SU-DHL-6 (cell line): ENCODE data around the gene FGF1.

Experiments
- CTCF ChIP-seq: fragments of 200-600 bp; sonication (generic); IDR thresholded peaks from one replicate; pipeline ENCODE4 v1.5.1; 2017; ENCODE audit warnings: antibody characterized with exemption, mild to moderate bottlenecking, low read length, moderate library complexity; ENCODE audit not compliant: insufficient read depth, poor library complexity, severe bottlenecking
- EZH2phosphoT487 ChIP-seq: fragments of 200-600 bp; sonication (generic), shearing (Covaris generic); conservative IDR thresholded peaks from 2 replicates; pipeline ENCODE4 v1.6.1; 2018; ENCODE audit warnings: mild to moderate bottlenecking, antibody characterized with exemption, low read length, moderate library complexity, mixed read lengths

GRCh38 chr5:142680605-142681259 lies 5.2 kb downstream of the FGF1 start:
- TF ChIP-seq CTCF: no peak
- no peak for TF ChIP-seq EZH2phosphoT487
